ENCODE data around the gene AATK.

Gene AATK

GRCh38 chr17:81166033-81166492 is at the start of gene AATK:
AATK (minus strand) TSS chr17:81166221; CDS start chr17:81165992, 229 bp downstream.
- DNase-seq (ENCODE audit: low spot score) = no peak

- DNase-seq (ENCODE audit: low spot score) = no peak
Measured at GRCh38 chr17:81213978-81214377, 48.0 kb upstream of the AATK start.

DNA sequence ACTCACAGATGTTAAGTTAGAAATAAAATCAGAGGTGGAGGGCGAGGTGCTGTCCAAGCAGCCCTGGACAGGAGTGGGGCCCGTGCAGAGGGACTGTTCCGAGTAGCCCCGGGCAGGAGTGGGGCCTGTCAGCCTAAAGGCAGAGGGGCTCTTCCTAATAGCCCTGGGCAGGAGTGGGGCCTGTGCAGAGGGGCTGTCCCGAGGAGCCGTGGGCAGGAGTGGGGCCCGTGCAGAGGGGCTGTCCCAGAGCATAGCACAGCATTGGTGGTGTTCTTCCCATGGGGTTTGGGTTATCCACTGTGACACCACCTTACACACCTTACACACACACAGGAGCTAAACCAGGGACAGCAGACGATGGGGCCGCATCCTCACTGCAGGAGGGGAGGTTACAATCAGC is 46.3 kb upstream of the AATK start:
- no peak for DNase-seq (ENCODE audit: low spot score)

GRCh38 chr17:81210868-81211267 is 44.8 kb upstream of the AATK start:
- DNase-seq (ENCODE audit: low spot score) = no peak

DNA sequence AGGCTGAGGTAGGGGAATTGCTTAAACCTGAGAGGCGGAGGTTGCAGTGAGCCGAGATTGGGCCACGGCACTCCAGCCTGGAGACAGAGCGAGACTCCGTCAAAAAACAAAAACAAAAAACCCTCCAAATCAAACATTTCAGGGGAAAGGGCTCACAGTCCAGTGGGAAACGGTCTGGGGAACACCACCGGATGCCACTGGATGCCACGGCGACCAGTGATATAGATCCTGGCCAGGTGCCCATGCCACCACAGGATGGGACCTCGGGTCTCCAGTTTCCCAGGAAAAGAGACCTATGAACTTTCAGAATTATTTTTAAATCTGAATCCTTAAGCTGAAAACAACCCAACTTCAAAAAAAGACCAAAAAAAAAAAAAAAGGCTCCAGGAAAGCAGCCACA is 44.4 kb upstream of the AATK start:
- DNase-seq (ENCODE audit: low spot score) = no peak

DNA sequence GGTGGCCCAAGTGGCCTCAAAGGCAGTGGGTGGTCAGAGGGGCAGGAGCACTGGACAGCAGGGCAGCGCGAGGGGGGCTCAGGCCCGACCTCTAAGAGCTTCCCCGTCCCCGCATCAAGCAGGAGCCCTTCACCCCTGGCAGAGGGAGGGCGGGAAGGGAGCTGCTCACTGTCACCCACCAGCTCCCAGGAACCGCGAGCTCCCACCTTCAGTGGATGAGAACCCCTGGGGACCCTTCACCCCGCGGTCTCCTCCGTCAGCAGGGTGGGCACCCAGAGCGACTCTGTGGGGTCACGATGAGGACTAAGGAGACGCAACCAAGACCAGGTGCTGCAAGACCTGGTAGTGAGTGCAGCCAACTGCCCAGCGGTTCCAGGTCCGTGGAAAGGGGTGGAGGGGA is 43.1 kb upstream of the AATK start:
- DNase-seq (ENCODE audit: low spot score) = no peak

DNA sequence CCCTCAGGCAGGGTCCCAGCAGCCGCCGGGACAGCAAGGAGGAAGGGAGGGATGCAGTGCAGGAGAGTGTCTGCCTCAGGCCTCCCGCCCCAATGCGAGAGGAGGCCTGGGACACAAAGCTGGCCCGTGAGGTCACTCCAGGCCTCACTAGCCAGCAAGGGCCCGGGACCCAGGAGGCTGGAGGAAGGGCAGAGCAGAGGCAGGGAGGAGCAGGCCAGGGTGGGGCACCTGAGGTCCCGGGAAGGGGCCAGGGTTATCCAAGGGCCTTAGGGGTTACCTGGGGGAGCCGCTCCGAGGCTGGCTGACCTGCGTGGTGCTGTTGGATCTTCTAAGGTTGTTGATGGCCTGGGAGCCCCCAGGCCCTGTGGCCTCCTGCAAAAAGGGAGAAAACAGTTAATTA is 42.6 kb upstream of the AATK start:
- no peak for DNase-seq (ENCODE audit: low spot score)

GRCh38 chr17:81207610-81208581 is 41.9 kb upstream of the AATK start:
- no peak for DNase-seq (ENCODE audit: low spot score)

GRCh38 chr17:81206657-81207056 is 40.6 kb upstream of the AATK start:
- DNase-seq (ENCODE audit: low spot score) = no peak

GRCh38 chr17:81206166-81206565 is 40.1 kb upstream of the AATK start:
- DNase-seq (ENCODE audit: low spot score) = no peak

DNA sequence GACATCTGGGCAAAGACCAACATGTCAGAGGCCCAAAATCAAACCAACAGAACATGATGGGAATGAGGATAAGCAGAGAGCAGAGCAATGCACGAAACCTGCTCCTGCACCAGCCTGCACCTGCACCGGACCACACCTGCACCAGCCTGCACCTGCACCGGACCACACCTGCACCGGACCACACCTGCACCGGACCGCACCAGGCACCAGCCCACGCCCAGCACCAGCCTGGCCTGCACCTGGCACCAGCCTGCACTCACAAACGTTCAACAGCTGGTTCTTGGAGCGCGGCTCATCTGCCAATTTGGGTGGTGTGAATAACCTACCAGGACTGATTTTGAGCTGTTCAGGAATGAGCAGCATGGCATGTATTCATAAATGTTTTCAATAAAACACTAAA is 38.6 kb upstream of the AATK start:
- DNase-seq (ENCODE audit: low spot score) = no peak

DNA sequence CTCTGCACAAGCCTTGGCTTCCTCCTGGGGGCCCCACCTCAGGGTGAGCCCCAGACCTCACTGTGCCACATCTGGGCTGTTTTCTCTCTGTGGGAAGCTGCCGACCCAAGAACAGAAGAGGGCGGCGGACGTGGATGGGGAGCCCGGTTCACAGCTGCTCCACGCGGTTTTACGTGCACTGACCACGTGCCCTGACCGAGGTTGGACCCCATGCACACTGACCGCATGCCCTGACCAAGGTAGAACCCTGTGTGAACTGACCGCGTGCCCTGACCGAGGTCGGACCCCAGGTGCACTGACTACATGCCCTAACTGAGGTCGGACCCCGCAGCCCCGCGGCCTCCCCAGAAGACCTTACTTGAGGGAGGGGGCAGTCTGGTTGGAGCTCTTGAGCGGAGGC is 37.1 kb upstream of the AATK start:
- DNase-seq (ENCODE audit: low spot score) = no peak

DNA sequence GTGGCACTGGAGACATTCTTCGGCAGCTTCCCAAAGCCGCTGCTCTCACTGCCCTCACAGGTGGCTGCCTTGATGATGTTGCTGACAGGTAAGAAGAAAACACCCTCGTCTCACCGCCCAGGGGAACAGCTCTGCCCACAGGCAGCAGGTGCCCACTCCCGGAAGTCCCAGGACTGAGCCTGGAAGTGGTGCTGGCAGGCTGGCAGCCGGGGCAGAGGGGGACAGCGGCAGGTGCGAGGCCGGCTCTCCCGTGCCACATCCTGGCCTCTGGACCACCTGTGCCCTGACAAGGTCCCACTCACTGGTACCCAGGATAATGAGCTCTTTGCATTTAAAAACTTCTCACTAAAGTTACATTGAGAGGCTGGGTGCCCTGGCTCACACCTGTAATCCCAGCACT is 36.3 kb upstream of the AATK start:
- DNase-seq (ENCODE audit: low spot score) = no peak

DNA sequence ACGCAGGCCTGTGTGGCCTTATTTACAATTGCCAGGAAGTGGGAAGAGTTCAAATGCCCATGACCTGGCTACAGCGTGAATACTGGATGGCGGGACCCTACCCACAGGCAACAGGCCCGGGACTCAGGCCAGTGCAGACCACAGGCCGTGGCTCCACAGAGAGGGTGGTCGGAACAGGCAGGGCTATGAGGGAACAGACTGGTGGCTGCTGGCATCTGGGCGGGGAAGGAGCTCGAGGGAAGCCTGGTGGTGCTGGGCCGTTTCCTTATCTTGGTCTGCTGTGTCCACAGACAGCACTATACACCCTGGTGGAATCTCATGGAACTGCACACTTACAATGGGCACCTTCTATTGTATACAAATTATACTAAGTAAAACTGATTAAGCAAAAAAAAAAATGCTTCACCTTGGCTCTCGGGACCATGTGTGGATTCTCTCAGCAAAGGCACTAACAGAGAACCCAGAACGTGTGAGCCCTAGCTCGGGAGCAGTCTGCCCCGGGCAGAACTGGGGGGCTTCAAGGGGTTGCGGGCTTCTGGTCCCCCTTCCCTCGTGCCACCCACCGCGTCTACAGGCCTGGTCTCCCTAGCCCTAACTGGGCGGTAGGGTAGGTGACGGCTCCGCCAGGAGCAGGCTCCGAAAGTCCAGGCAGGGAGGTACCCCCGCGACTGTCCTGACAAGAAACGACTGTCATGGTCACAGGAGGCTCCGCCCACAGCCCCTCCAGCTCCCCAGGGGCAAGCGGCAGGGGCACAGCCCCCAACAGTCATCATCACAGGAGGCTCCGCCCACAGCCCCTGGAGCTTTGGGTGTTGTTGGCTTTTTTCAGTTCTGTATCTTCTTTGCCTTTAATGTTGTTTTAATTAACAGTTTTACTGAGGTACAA is 34.9 kb upstream of the AATK start:
- peak; percentile 42 for DNase-seq (ENCODE audit: low spot score)

GRCh38 chr17:81200201-81200600 is 34.2 kb upstream of the AATK start:
- DNase-seq (ENCODE audit: low spot score) = no peak

DNA sequence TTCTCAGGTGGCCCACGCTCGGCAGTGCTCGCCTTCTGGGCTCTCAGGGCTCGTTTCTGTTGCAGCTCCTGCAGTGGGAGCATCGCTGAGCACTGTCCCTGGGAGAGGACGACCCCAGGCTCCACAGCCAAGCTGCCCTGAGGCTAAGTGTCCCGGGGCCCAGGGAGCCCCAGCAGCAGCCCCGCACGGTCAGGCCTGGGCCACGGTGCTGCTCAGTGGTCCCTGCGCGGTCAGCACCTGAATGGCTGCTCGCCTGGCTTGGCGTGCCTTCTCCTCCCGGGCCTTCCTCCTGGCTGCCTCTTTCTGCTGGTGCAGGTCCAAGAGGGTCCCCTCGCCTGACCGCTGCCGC is 33.4 kb upstream of the AATK start:
- DNase-seq (ENCODE audit: low spot score) = no peak

DNA sequence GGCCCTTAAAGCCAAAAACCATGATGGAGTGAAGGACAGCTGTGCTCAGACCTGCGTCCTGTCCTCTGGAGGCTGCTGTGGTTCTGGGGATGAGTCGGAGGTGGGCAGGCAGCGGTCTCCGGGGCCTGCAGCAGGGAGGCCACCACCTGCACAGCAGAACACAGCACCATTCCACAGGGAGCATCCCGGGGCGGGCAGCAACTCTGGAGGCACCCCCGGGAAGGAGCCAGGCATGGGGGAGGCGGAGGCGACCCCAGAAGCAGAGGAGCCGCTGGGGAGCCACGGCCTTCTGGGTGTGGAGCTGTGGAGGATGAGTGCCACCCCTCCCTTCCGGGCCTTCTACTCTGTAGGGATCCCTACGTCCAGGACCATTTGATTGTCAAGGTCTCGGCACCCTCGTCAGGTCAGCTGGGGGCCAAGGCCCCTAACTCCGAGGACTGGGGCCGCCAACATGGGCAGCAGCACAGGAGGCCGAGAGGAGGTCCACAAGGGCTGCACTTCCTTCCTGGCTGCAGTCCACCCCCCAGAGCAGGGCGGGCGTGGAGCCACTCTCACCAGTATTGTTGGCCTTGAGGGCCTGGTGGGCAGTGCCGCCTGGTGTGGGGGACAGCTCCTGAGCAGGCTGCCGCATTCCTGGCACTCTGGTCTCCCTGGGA is 32.9 kb upstream of the AATK start:
- no peak for DNase-seq (ENCODE audit: low spot score)

GRCh38 chr17:81197831-81198490 is 31.9 kb upstream of the AATK start:
- no peak for DNase-seq (ENCODE audit: low spot score)

GRCh38 chr17:81197409-81197795 is 31.4 kb upstream of the AATK start:
- DNase-seq (ENCODE audit: low spot score) = no peak

GRCh38 chr17:81196505-81197408 is 30.7 kb upstream of the AATK start:
- DNase-seq (ENCODE audit: low spot score) = no peak
